KMS-11 (cell line): ENCODE measurements around the gene TLL2.

ENCODE experiments used
- H2AFZ ChIP-seq: fragments of 200-600 bp; sonication (generic); 2 replicates; pipeline ENCODE4 v1.6.1; 2016; ENCODE audit warnings: antibody characterized with exemption, mixed run types, low read depth
- H3K27ac ChIP-seq: fragments of 200-600 bp; sonication (generic); 2 replicates; pipeline ENCODE4 v1.6.1; 2016; ENCODE audit warnings: mild to moderate bottlenecking, mixed run types
- H3K27me3 ChIP-seq: fragments of 200-600 bp; sonication (generic); 2 replicates; pipeline ENCODE4 v1.6.1; 2017; ENCODE audit warnings: mild to moderate bottlenecking, low read depth, mixed run types, moderate library complexity; ENCODE audit not compliant: insufficient read depth
- H3K36me3 ChIP-seq: fragments of 200-600 bp; sonication (generic); 2 replicates; pipeline ENCODE4 v1.6.1; 2017; ENCODE audit warnings: mild to moderate bottlenecking, mixed run types; ENCODE audit not compliant: insufficient read depth
- H3K4me1 ChIP-seq: fragments of 200-600 bp; sonication (generic); 2 replicates; pipeline ENCODE4 v1.6.1; 2016; ENCODE audit warnings: mild to moderate bottlenecking, low read depth, mixed run types; ENCODE audit not compliant: poor library complexity, severe bottlenecking
- H3K4me2 ChIP-seq: fragments of 200-600 bp; sonication (generic); 2 replicates; pipeline ENCODE4 v1.7.0; 2016; ENCODE audit warnings: mild to moderate bottlenecking, mixed run types
- H3K4me3 ChIP-seq: fragments of 200-600 bp; sonication (generic); IDR thresholded peaks from 2 replicates; pipeline ENCODE4 v1.6.1; 2017; ENCODE audit warnings: low read depth, low read length, mixed read lengths; ENCODE audit not compliant: insufficient read depth
- H3K79me2 ChIP-seq: fragments of 200-600 bp; sonication (generic); 2 replicates; pipeline ENCODE4 v1.6.1; 2016; ENCODE audit warnings: low read depth, mixed run types; ENCODE audit not compliant: insufficient read depth
- H3K9ac ChIP-seq: fragments of 200-600 bp; sonication (generic); 2 replicates; pipeline ENCODE4 v1.6.1; 2016; ENCODE audit warnings: mild to moderate bottlenecking, mixed run types
- H4K20me1 ChIP-seq: fragments of 200-600 bp; sonication (generic); 2 replicates; pipeline ENCODE4 v1.6.1; 2016; ENCODE audit warnings: mild to moderate bottlenecking, mixed run types; ENCODE audit not compliant: insufficient read depth
- CTCF ChIP-seq: fragments of 200-600 bp; sonication (generic); conservative IDR thresholded peaks from 2 replicates; pipeline ENCODE4 v1.6.1; 2017; ENCODE audit warnings: low read depth, mild to moderate bottlenecking, antibody characterized with exemption, low read length, moderate library complexity, mixed read lengths

The TLL2 gene

GRCh38 chr10:96494694-96495093, 19.0 kb downstream of the TLL2 start:
- Histone ChIP-seq H3K79me2 (no peaks in the 10 kb centered on the region), H3K27ac (no peak overlapping the region), H2AFZ (no peak overlapping the region), H4K20me1 (no peaks in the 10 kb centered on the region), H3K9ac (no peak overlapping the region), H3K27me3 (no peaks in the 10 kb centered on the region), H3K4me1 (no peaks in the 10 kb centered on the region), H3K4me2 (no peak overlapping the region), H3K4me3 (no peak overlapping the region), H3K36me3 (no peaks in the 10 kb centered on the region)
- TF ChIP-seq CTCF = no peak

- H3K79me2 ChIP-seq = no peaks in the 10 kb centered on the region
- H3K27ac ChIP-seq = no peak overlapping the region
- H4K20me1 ChIP-seq = no peaks in the 10 kb centered on the region
- no peak overlapping the region for H3K4me3 ChIP-seq
- no peak for TF ChIP-seq CTCF
- H3K36me3 ChIP-seq = no peaks in the 10 kb centered on the region
- H2AFZ ChIP-seq = no peak overlapping the region
- H3K4me2 ChIP-seq = no peak overlapping the region
- no peaks in the 10 kb centered on the region for H3K27me3 ChIP-seq
- no peak overlapping the region for H3K9ac ChIP-seq
- H3K4me1 ChIP-seq = no peaks in the 10 kb centered on the region
Observed at GRCh38 chr10:96493871-96494525, 19.7 kb downstream of the TLL2 start.

- Histone ChIP-seq H3K79me2 (no peaks in the 10 kb centered on the region), H3K4me2 (no peak overlapping the region), H2AFZ (no peak overlapping the region), H3K27me3 (no peaks in the 10 kb centered on the region), H3K36me3 (no peaks in the 10 kb centered on the region), H3K27ac (no peak overlapping the region), H4K20me1 (no peaks in the 10 kb centered on the region), H3K9ac (no peak overlapping the region), H3K4me1 (no peaks in the 10 kb centered on the region), H3K4me3 (no peak overlapping the region)
- no peak for TF ChIP-seq CTCF
Observed at GRCh38 chr10:96493254-96493653, 20.5 kb downstream of the TLL2 start.

- Histone ChIP-seq H2AFZ (no peak overlapping the region), H3K27ac (no peak overlapping the region), H3K4me1 (no peaks in the 10 kb centered on the region), H3K4me2 (no peak overlapping the region), H3K36me3 (no peaks in the 10 kb centered on the region), H3K9ac (no peak overlapping the region), H3K4me3 (no peak overlapping the region), H3K27me3 (no peaks in the 10 kb centered on the region), H3K79me2 (no peaks in the 10 kb centered on the region), H4K20me1 (no peaks in the 10 kb centered on the region)
- no peak for TF ChIP-seq CTCF
Observed at GRCh38 chr10:96491303-96491702, 22.4 kb downstream of the TLL2 start.
